ENCODE measurements around the gene LRRTM4.
"Not testable (repeated sequence)": the region's sequence is repeated elsewhere in the genome, so short reads cannot be mapped to it uniquely, and the experiment has no call there.

LRRTM4 gene

GRCh38 chr2:77102927-77103326 is 419.2 kb downstream of the LRRTM4 start (continued):
- TF ChIP-seq, protein P1, sequence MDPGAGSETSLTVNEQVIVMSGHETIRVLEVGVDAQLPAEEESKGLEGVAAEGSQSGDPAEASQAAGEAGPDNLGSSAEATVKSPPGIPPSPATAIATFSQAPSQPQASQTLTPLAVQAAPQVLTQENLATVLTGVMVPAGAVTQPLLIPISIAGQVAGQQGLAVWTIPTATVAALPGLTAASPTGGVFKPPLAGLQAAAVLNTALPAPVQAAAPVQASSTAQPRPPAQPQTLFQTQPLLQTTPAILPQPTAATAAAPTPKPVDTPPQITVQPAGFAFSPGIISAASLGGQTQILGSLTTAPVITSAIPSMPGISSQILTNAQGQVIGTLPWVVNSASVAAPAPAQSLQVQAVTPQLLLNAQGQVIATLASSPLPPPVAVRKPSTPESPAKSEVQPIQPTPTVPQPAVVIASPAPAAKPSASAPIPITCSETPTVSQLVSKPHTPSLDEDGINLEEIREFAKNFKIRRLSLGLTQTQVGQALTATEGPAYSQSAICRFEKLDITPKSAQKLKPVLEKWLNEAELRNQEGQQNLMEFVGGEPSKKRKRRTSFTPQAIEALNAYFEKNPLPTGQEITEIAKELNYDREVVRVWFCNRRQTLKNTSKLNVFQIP (CRISPR knock-in tag; IDR thresholded peaks at IDR 0.05; ENCODE audit: borderline replicate concordance, low read depth): no peak

DNA sequence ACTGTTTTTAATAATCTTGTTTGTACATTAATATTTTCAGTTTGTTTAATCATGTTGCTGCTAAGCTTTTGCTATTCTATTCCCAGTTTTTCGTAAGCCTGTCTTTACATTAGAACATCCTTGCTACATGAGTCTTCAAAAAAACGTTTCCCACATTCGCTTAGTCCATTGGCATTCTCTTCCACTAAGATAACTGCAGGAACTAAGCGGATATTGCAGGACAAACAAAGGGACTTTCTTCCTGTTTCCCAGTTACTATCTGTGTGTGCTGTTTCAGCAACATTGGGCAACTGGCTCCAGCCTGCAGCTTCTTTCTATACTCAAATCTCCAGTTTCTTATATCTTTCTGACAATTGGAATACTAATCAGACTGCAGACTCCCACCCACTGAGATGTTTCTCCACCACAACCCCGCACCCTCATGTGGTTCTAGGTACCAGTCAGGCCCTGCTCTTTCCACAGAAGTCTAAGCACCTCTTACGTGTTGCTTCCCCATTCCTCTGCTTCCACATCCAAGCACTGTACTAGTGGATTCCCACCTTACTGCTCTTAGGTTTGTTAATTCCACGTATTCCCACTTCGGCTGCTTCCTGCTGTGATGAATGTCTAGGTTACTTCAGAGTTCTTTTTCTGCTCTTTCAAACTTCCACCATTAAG is 420.3 kb downstream of the LRRTM4 start:
- TF ChIP-seq, protein P1 (CRISPR knock-in tag; IDR thresholded peaks at IDR 0.05; ENCODE audit: borderline replicate concordance, low read depth): no peak
- TF ChIP-seq, protein P2, sequence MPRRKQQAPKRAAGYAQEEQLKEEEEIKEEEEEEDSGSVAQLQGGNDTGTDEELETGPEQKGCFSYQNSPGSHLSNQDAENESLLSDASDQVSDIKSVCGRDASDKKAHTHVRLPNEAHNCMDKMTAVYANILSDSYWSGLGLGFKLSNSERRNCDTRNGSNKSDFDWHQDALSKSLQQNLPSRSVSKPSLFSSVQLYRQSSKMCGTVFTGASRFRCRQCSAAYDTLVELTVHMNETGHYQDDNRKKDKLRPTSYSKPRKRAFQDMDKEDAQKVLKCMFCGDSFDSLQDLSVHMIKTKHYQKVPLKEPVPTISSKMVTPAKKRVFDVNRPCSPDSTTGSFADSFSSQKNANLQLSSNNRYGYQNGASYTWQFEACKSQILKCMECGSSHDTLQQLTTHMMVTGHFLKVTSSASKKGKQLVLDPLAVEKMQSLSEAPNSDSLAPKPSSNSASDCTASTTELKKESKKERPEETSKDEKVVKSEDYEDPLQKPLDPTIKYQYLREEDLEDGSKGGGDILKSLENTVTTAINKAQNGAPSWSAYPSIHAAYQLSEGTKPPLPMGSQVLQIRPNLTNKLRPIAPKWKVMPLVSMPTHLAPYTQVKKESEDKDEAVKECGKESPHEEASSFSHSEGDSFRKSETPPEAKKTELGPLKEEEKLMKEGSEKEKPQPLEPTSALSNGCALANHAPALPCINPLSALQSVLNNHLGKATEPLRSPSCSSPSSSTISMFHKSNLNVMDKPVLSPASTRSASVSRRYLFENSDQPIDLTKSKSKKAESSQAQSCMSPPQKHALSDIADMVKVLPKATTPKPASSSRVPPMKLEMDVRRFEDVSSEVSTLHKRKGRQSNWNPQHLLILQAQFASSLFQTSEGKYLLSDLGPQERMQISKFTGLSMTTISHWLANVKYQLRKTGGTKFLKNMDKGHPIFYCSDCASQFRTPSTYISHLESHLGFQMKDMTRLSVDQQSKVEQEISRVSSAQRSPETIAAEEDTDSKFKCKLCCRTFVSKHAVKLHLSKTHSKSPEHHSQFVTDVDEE (CRISPR knock-in tag; IDR thresholded peaks at IDR 0.05): no peak
- TF ChIP-seq OSR1 (CRISPR knock-in tag; IDR thresholded peaks at IDR 0.05) (no peak), CREB5 (CRISPR knock-in tag; IDR thresholded peaks at IDR 0.05; ENCODE audit: low read depth) (no peak), ZNF565 (CRISPR knock-in tag; conservative IDR thresholded peaks at IDR 0.05; ENCODE audit: low read depth) (no peak), ESRRG (CRISPR knock-in tag; IDR thresholded peaks at IDR 0.05) (no peak), ZFP30 (CRISPR knock-in tag; IDR thresholded peaks at IDR 0.05) (no peak), ZNF70 (CRISPR knock-in tag; IDR thresholded peaks at IDR 0.05) (no peak), SNAI2 (CRISPR knock-in tag; IDR thresholded peaks at IDR 0.05) (no peak), ZFP3 (CRISPR knock-in tag; IDR thresholded peaks at IDR 0.05) (no peak)
- TF ChIP-seq, protein P3, sequence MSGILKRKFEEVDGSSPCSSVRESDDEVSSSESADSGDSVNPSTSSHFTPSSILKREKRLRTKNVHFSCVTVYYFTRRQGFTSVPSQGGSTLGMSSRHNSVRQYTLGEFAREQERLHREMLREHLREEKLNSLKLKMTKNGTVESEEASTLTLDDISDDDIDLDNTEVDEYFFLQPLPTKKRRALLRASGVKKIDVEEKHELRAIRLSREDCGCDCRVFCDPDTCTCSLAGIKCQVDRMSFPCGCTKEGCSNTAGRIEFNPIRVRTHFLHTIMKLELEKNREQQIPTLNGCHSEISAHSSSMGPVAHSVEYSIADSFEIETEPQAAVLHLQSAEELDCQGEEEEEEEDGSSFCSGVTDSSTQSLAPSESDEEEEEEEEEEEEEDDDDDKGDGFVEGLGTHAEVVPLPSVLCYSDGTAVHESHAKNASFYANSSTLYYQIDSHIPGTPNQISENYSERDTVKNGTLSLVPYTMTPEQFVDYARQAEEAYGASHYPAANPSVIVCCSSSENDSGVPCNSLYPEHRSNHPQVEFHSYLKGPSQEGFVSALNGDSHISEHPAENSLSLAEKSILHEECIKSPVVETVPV (CRISPR knock-in tag; IDR thresholded peaks at IDR 0.05): no peak
- ATAC-seq: no peak

DNA sequence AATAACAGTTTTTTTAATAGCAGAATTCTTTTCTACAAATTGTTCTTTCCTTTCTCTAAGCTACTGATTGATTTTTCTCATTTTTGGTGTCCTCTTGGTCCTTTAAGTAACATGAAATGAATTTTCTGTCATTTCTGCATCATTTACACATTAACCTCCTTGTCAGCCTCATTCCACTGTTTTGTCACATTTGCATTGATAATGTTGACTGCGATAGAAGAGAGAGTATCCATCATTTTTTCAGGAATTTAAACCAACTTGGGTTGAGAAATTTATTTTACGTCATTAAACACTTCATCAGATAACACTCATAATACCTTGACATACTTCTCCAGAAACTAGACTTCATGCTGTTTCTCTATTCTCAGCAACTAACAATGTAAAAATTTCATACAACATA is 422.2 kb downstream of the LRRTM4 start:
- no peak for TF ChIP-seq ZNF565 (CRISPR knock-in tag; conservative IDR thresholded peaks at IDR 0.05; ENCODE audit: low read depth)
- TF ChIP-seq, protein P2 (CRISPR knock-in tag; IDR thresholded peaks at IDR 0.05): no peak
- ATAC-seq: no peak

GRCh38 chr2:77095525-77095924 is 426.7 kb downstream of the LRRTM4 start:
- not testable (repeated sequence) for ATAC-seq

DNA sequence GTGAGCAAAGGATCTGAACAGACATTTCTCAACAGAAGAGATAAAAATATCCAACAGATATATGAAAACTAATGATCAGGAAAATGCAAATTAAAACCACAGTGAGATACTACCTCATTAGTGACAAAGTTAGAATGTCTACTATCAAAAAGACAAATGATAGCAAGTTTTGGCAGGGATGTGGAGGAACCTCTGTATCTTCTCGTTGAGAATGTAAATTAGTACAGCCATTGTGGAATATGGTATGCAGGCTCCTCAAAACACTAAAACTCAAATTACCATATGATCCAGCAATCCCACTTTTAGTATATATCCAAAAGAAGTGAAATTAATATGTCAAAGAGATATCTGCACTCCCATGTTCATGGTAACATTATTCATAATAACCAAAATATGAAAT is 427.1 kb downstream of the LRRTM4 start:
- no peak for ATAC-seq
- TF ChIP-seq TCF4 (CRISPR knock-in tag; IDR thresholded peaks at IDR 0.05; ENCODE audit: borderline replicate concordance) (no peak), ZNF70 (CRISPR knock-in tag; IDR thresholded peaks at IDR 0.05) (no peak), ESRRG (CRISPR knock-in tag; IDR thresholded peaks at IDR 0.05) (no peak), ZNF565 (CRISPR knock-in tag; conservative IDR thresholded peaks at IDR 0.05; ENCODE audit: low read depth) (no peak), ARNTL (CRISPR knock-in tag; IDR thresholded peaks at IDR 0.05; ENCODE audit: borderline replicate concordance, low read depth) (no peak), ZNF8 (CRISPR knock-in tag; IDR thresholded peaks at IDR 0.05) (no peak), OSR1 (CRISPR knock-in tag; IDR thresholded peaks at IDR 0.05) (no peak), PPARA (CRISPR knock-in tag; IDR thresholded peaks at IDR 0.05; ENCODE audit: borderline replicate concordance) (no peak), RARB (CRISPR knock-in tag; IDR thresholded peaks at IDR 0.05) (no peak), GLIS3 (CRISPR knock-in tag; IDR thresholded peaks at IDR 0.05) (no peak), ISL1 (CRISPR knock-in tag; IDR thresholded peaks at IDR 0.05) (no peak)
- TF ChIP-seq, protein P2 (CRISPR knock-in tag; IDR thresholded peaks at IDR 0.05): no peak
